Neural progenitor cell (in vitro differentiated cells): ENCODE results near the gene CCSER1. TPM values are rescaled to one million over a fixed set of nuclear protein-coding genes. Genes with fewer than 3 reads are reported as not detected.

ENCODE experiments used
- DNase-seq: peaks from one replicate; pipeline ENCODE4 v3.0.0-alpha.2; 2016; ENCODE audit warnings: low spot score
- H2AFZ ChIP-seq: fragments of 200-600 bp; sonication (generic); replicated peaks from 2 replicates; pipeline ENCODE4 v1.6.1; 2016; ENCODE audit warnings: antibody characterized with exemption
- H3F3A ChIP-seq: fragments of 200-600 bp; sonication (generic); 2 replicates; pipeline ENCODE4 v1.6.1; 2016; ENCODE audit warnings: antibody characterized with exemption, low read depth
- H3K27ac ChIP-seq: fragments of 200-600 bp; sonication (generic); 2 replicates; pipeline ENCODE4 v1.5.1; 2016; ENCODE audit warnings: mild to moderate bottlenecking
- H3K27me3 ChIP-seq: fragments of 200-600 bp; sonication (generic); 2 replicates; pipeline ENCODE4 v1.6.1; 2016; ENCODE audit warnings: mild to moderate bottlenecking, moderate library complexity
- H3K36me3 ChIP-seq: fragments of 200-600 bp; sonication (generic); 2 replicates; pipeline ENCODE4 v1.5.1; 2016
- H3K4me1 ChIP-seq: fragments of 200-600 bp; sonication (generic); 2 replicates; pipeline ENCODE4 v1.6.1; 2016; ENCODE audit warnings: mixed run types
- H3K4me2 ChIP-seq: fragments of 200-600 bp; sonication (generic); 2 replicates; pipeline ENCODE4 v1.6.1; 2016
- H3K4me3 ChIP-seq: fragments of 200-600 bp; sonication (generic); 2 replicates; pipeline ENCODE4 v1.5.1; 2016
- H3K79me2 ChIP-seq: fragments of 200-600 bp; sonication (generic); 2 replicates; pipeline ENCODE4 v1.6.1; 2016; ENCODE audit warnings: low read depth
- H3K9ac ChIP-seq: fragments of 200-600 bp; sonication (generic); 2 replicates; pipeline ENCODE4 v1.6.1; 2016
- H3K9me3 ChIP-seq: fragments of 200-600 bp; sonication (generic); 2 replicates; pipeline ENCODE4 v1.5.1; 2016; ENCODE audit warnings: low read depth
- H4K20me1 ChIP-seq: fragments of 200-600 bp; sonication (generic); 2 replicates; pipeline ENCODE4 v1.6.1; 2016; ENCODE audit warnings: low read depth
- H3K27ac Mint-ChIP-seq: 3 replicates; pipeline ENCODE4 v1.8.0; 2021; ENCODE audit warnings: mixed read lengths
- H3K27me3 Mint-ChIP-seq: 2 replicates; pipeline ENCODE4 v1.8.0; 2022; ENCODE audit warnings: low read depth, mild to moderate bottlenecking, inconsistent platforms, moderate library complexity, mixed read lengths; ENCODE audit not compliant: insufficient read depth
- H3K36me3 Mint-ChIP-seq: 3 replicates; pipeline ENCODE4 v1.8.0; 2021; ENCODE audit warnings: mixed read lengths
- H3K4me1 Mint-ChIP-seq: 3 replicates; pipeline ENCODE4 v1.8.0; 2021; ENCODE audit warnings: mixed read lengths
- H3K4me3 Mint-ChIP-seq: 3 replicates; pipeline ENCODE4 v1.8.0; 2021; ENCODE audit warnings: mild to moderate bottlenecking, moderate library complexity, mixed read lengths
- H3K9me3 Mint-ChIP-seq: 3 replicates; pipeline ENCODE4 v1.8.0; 2020; ENCODE audit warnings: mixed read lengths
- EZH2 ChIP-seq: fragments of 200-600 bp; sonication (generic); IDR thresholded peaks from 2 replicates; pipeline ENCODE4 v1.6.1; 2017; ENCODE audit warnings: antibody characterized with exemption, mild to moderate bottlenecking, moderate library complexity
- EZH2phosphoT487 ChIP-seq: fragments of 200-600 bp; sonication (generic); IDR thresholded peaks from 2 replicates; pipeline ENCODE4 v1.6.1; 2017; ENCODE audit warnings: antibody characterized with exemption
- total RNA-seq: library from RNA; depleted of rRNA; stranded (reverse); fragments of >200 nt; gene quantifications from 2 replicates; pipeline ENCODE4 v1.2.3, GENCODE V29; 2015; ENCODE audit warnings: low replicate concordance
- TF ChIP-seq, protein P1 (sequence below): fragments of 200-600 bp; sonication (generic); IDR thresholded peaks from 2 replicates; pipeline ENCODE4 v1.5.1; 2017; ENCODE audit warnings: antibody characterized with exemption, mild to moderate bottlenecking

The CCSER1 gene
- total RNA-seq, 1 donor from 2014 or later, result 0.77 TPM

DNA sequence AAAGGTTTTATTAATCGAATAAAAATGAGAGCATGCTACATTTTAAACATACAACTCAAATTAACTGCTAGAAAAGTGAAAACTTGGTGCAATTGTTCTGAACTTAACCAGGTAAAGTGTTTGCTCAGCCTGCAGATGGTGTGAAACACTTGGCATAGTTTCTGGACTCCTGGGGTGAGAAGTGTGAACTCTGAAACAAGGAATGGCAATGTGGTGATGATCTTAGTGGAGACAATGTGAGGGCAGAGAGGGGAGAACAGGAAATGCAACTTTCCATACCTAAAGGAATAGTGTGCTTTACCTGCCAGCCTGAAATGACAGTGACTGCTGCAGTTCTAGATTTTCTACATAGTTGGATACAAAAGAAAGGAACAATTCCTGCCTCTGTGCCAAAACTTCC is 57.4 kb downstream of the CCSER1 start:
- H3K4me3 Mint-ChIP-seq, result no peak overlapping the region

DNA sequence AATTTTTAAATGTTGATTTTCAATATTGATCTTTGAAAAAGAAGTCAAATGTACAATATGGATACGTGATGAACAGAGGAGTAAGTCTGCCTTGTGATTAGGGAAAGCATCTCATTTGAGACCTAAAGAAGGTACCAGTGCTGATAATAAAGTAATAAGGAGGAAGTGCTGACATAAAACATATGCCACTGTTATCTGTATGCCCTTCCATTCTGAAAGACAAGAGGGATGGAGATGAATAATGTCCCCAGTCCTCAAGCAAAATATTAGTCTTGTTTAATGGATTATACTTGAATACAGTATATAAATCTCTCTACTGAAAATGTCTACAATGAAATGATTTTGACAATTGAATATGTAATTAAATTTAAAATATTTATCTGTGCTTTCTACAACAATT is 58.2 kb downstream of the CCSER1 start:
- Mint-ChIP-seq H3K4me1 (no peaks in the 10 kb centered on the region), H3K27ac (no peak overlapping the region), H3K27me3 (no peaks in the 10 kb centered on the region), H3K36me3 (no peaks in the 10 kb centered on the region), H3K9me3 (no peaks in the 10 kb centered on the region), H3K4me3 (no peak overlapping the region)
- Histone ChIP-seq H3F3A (no peaks in the 10 kb centered on the region), H2AFZ (no peak overlapping the region), H3K4me2 (no peak overlapping the region), H4K20me1 (no peaks in the 10 kb centered on the region), H3K27ac (no peak overlapping the region), H3K4me3 (no peak overlapping the region), H3K79me2 (no peaks in the 10 kb centered on the region), H3K27me3 (no peaks in the 10 kb centered on the region), H3K9ac (no peak overlapping the region), H3K4me1 (no peaks in the 10 kb centered on the region), H3K36me3 (no peaks in the 10 kb centered on the region), H3K9me3 (no peaks in the 10 kb centered on the region)
- DNase-seq, result no peak
- TF ChIP-seq EZH2 (no peak), EZH2phosphoT487 (no peak)
- TF ChIP-seq, protein P1, sequence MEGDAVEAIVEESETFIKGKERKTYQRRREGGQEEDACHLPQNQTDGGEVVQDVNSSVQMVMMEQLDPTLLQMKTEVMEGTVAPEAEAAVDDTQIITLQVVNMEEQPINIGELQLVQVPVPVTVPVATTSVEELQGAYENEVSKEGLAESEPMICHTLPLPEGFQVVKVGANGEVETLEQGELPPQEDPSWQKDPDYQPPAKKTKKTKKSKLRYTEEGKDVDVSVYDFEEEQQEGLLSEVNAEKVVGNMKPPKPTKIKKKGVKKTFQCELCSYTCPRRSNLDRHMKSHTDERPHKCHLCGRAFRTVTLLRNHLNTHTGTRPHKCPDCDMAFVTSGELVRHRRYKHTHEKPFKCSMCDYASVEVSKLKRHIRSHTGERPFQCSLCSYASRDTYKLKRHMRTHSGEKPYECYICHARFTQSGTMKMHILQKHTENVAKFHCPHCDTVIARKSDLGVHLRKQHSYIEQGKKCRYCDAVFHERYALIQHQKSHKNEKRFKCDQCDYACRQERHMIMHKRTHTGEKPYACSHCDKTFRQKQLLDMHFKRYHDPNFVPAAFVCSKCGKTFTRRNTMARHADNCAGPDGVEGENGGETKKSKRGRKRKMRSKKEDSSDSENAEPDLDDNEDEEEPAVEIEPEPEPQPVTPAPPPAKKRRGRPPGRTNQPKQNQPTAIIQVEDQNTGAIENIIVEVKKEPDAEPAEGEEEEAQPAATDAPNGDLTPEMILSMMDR, result no peak

More for the DNA sequence above, 57.4 kb downstream of the CCSER1 start:
- H3K27me3 Mint-ChIP-seq, result no peaks in the 10 kb centered on the region
- no peak for DNase-seq
- no peaks in the 10 kb centered on the region for H3F3A ChIP-seq
- no peaks in the 10 kb centered on the region for H3K9me3 ChIP-seq
- no peaks in the 10 kb centered on the region for H3K4me1 Mint-ChIP-seq
- H2AFZ ChIP-seq, result no peak overlapping the region
- no peaks in the 10 kb centered on the region for H3K4me1 ChIP-seq
- H3K9me3 Mint-ChIP-seq, result no peaks in the 10 kb centered on the region
- H3K4me3 ChIP-seq, result no peak overlapping the region
- H3K4me2 ChIP-seq, result no peak overlapping the region
- no peak overlapping the region for H3K27ac ChIP-seq
- H3K27me3 ChIP-seq, result no peaks in the 10 kb centered on the region
- no peak overlapping the region for H3K9ac ChIP-seq
- no peaks in the 10 kb centered on the region for H4K20me1 ChIP-seq
- no peak overlapping the region for H3K27ac Mint-ChIP-seq
- H3K36me3 ChIP-seq, result no peaks in the 10 kb centered on the region
- H3K36me3 Mint-ChIP-seq, result no peaks in the 10 kb centered on the region
- TF ChIP-seq, protein P1, result no peak
- TF ChIP-seq EZH2phosphoT487 (no peak), EZH2 (no peak)
- H3K79me2 ChIP-seq, result no peaks in the 10 kb centered on the region

DNA sequence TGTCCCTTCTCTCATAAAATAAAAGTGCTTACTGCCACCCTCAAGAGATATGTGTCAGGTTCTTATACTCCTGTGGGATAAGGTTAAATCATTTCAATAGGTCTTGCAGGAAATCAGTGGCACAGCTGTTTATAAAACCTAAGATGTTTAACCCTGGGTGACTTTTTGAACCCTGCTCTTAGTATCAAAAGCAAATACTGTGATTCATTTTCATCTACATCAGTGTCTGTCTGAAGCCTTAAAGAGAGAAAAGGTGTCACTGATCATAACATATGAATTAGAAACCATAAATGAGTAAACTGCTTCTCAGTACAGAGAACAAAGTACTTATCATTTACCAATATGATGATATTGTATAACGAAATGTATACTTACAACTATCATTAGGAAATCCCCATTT is 59.0 kb downstream of the CCSER1 start:
- Mint-ChIP-seq H3K9me3 (no peaks in the 10 kb centered on the region), H3K4me1 (no peaks in the 10 kb centered on the region), H3K36me3 (no peaks in the 10 kb centered on the region), H3K27me3 (no peaks in the 10 kb centered on the region), H3K27ac (no peak overlapping the region), H3K4me3 (no peak overlapping the region)
- Histone ChIP-seq H3K4me1 (no peaks in the 10 kb centered on the region), H3K36me3 (no peaks in the 10 kb centered on the region), H3K27ac (no peak overlapping the region), H3K4me3 (no peak overlapping the region), H3K27me3 (no peaks in the 10 kb centered on the region), H2AFZ (no peak overlapping the region), H3K4me2 (no peak overlapping the region), H3K9ac (no peak overlapping the region), H4K20me1 (no peaks in the 10 kb centered on the region), H3K79me2 (no peaks in the 10 kb centered on the region), H3K9me3 (no peaks in the 10 kb centered on the region), H3F3A (no peaks in the 10 kb centered on the region)
- TF ChIP-seq EZH2, result no peak
- TF ChIP-seq, protein P1, result no peak
- no peak for TF ChIP-seq EZH2phosphoT487
- no peak for DNase-seq
